HAP-1 (cell line): ENCODE results near the gene SLC38A5.

Experiments used
- DNase-seq, 2 experiments: peaks; one replicate each; pipeline ENCODE4 v3.0.0-alpha.2; 2016 to 2020; ENCODE audit warnings: low spot score in 2 of 2
- H3K27me3 ChIP-seq: fragments of 250-450 bp; sonication (Bioruptor Pico); 2 replicates; pipeline ENCODE4 v1.5.1; 2020; ENCODE audit warnings: low read depth, mild to moderate bottlenecking, moderate library complexity
- H3K36me3 ChIP-seq: fragments of 250-450 bp; sonication (Bioruptor Pico); replicated peaks from 2 replicates; pipeline ENCODE4 v1.5.1; 2020; ENCODE audit warnings: mild to moderate bottlenecking
- H3K4me1 ChIP-seq: fragments of 250-450 bp; sonication (Bioruptor Pico); 2 replicates; pipeline ENCODE4 v1.5.1; 2020; ENCODE audit warnings: mild to moderate bottlenecking
- H3K4me3 ChIP-seq: fragments of 250-450 bp; sonication (Bioruptor Pico); 2 replicates; pipeline ENCODE4 v1.5.1; 2020; ENCODE audit warnings: mild to moderate bottlenecking, moderate library complexity
- H3K9me3 ChIP-seq: fragments of 250-450 bp; sonication (Bioruptor Pico); 2 replicates; pipeline ENCODE4 v1.5.1; 2020; ENCODE audit warnings: mild to moderate bottlenecking, moderate library complexity
- in situ Hi-C: fragments of 300-500 bp; cut with MboI; formaldehyde crosslinking; loops from 3 replicates; pipeline ENCODE4 v1.14.3; 2020; ENCODE audit warnings: low sequenced_read_pairs, inconsistent platforms, mixed read lengths

The SLC38A5 gene

DNA sequence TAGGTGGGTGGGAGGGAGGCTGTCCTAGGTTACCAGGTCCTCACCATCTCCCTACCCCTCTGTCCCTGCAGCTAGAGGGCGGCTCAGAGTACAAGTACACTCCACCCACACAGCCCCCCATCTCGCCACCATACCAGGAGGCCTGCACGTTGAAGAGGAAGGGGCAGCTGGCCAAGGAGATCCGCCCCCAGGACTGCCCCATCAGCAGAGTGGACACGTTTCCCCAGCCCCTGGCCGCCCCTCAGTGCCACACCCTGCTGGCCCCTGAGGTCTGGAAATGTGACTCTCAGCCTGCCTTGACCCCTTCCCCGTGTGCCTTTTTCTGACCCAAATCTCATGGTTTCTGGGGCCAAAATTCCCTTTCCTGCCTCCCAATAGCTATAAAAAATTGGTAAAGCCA is 12.5 kb upstream of the SLC38A5 start:
- H3K4me3 ChIP-seq = no peak overlapping the region
- H3K9me3 ChIP-seq = no peaks in the 10 kb centered on the region
- no peaks in the 10 kb centered on the region for H3K27me3 ChIP-seq
- peaks cover under 1% of the 10 kb centered on the region; the same call in 1 of the 2 replicates for H3K4me1 ChIP-seq
- in situ Hi-C loops = loop anchor here (25.0 kb wide), 1 partner anchor 620 kb away; no protein-coding TSS in a partner anchor
- peaks cover 74% of the 10 kb centered on the region for H3K36me3 ChIP-seq
- no peak for DNase-seq

DNA sequence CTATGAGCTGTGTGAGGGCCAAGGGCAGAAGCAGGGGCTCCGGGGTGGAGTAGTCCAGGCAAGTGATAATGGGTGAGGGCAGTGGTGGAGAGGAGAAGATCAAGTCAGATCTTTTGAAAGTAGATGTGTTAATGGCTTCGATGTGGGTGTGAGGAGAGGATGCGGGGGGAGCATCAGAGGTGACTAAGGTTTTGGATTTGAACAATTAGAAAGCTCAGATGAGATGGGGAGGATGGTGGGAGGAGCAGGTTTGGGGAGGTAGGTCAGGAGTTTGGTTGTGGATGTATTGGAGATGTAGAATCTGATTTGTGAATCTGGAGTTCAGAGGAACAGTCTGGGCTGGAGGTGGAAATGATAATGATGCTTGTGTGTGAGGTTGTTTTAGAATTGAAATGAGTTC is 10.5 kb upstream of the SLC38A5 start:
- H3K9me3 ChIP-seq = no peaks in the 10 kb centered on the region
- in situ Hi-C loops = loop anchor here (25.0 kb wide), 1 partner anchor 618 kb away; no protein-coding TSS in a partner anchor
- H3K4me1 ChIP-seq = peaks cover 6% of the 10 kb centered on the region; the same call in 1 of the 2 replicates
- H3K27me3 ChIP-seq = no peaks in the 10 kb centered on the region
- no peak for DNase-seq
- no peak overlapping the region for H3K4me3 ChIP-seq
- peaks cover 65% of the 10 kb centered on the region for H3K36me3 ChIP-seq

DNA sequence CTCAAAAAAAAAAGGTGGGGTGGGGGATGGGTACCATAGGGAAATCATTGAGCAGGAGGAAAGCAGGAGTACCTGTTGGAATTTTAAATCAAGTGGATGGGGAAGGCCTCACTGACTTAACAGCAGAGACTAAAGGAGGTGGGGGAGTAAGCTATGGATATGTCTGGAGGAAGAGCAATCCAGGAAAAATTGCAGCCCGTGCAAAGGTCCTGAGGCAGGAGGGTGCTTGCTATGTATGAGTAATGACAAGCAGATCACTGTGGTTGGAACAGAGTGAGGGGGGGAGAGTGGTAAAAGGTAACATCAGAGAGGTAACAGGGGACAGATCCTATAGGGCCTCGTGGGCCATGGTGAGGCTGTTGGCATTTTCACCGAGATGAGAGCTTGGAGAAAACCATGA is 10.1 kb upstream of the SLC38A5 start:
- DNase-seq = no peak
- in situ Hi-C loops = loop anchor here (25.0 kb wide), 1 partner anchor 618 kb away; no protein-coding TSS in a partner anchor
- Histone ChIP-seq H3K27me3 (no peaks in the 10 kb centered on the region), H3K4me1 (peaks cover 6% of the 10 kb centered on the region), H3K9me3 (no peaks in the 10 kb centered on the region), H3K36me3 (peaks cover 60% of the 10 kb centered on the region), H3K4me3 (no peak overlapping the region)

DNA sequence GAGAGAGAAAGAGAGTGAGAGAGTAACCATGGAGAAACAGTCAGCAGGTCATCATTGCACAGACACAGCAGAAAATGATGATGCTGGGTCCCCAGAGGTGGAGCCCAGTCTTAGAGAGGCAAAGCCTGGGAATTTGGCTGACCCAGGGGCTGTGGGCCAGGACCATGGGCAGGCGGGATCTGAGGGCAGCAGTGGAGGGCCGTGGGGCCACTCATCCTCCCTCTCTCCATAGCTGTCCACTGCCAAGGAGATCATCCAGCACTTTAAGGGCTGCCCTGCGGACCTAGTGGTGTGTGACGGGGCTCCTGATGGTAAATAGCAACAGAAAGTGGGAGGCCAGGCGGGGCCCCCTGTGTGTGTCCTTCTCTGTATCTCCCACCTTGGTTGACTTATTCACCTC is 8.7 kb upstream of the SLC38A5 start:
- DNase-seq = no peak
- H3K36me3 ChIP-seq = peaks cover 47% of the 10 kb centered on the region
- no peaks in the 10 kb centered on the region for H3K27me3 ChIP-seq
- H3K9me3 ChIP-seq = no peaks in the 10 kb centered on the region
- H3K4me3 ChIP-seq = no peak overlapping the region
- peaks cover 15% of the 10 kb centered on the region for H3K4me1 ChIP-seq
- in situ Hi-C loops = loop anchor here (25.0 kb wide), 1 partner anchor 617 kb away; no protein-coding TSS in a partner anchor

DNA sequence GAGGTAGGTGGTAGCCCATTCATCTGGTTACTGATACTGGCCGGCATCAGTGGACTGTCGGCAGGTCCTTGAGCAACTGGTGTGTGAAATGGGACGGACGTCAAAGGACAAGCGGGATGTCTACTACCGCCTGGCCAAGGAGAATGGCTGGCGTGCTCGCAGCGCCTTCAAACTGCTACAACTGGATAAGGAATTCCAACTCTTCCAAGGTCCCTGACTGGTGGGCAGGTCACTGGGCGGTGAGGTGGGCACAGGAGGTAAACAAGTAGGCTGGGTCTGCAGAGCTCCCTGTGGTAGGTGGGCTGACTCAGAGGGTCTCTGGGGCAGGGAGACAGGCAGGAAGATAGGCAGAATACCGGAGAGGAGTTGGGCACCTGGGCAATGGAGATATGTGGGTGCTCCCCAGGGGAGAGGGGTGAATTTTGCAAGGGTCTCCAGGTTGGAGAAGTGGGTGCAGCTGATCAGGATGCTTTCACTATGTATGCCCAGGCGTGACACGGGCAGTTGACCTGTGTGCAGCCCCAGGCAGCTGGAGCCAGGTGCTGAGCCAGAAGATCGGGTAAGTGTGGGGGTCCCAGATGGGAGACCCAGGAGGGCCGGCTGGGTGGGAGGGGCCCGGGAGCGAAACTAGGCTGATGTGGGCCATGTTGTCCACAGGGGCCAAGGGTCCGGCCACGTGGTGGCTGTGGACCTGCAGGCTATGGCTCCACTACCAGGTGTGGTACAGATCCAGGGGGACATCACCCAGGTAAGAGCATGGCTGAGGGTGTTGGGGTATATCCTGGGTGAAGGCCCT is 8.1 kb upstream of the SLC38A5 start:
- DNase-seq = no peak
- Histone ChIP-seq H3K4me3 (no peak overlapping the region), H3K36me3 (peaks cover 41% of the 10 kb centered on the region), H3K27me3 (no peaks in the 10 kb centered on the region), H3K4me1 (peaks cover 17% of the 10 kb centered on the region), H3K9me3 (no peaks in the 10 kb centered on the region)
- in situ Hi-C loops = loop anchor here (25.0 kb wide), 1 partner anchor 616 kb away; no protein-coding TSS in a partner anchor

DNA sequence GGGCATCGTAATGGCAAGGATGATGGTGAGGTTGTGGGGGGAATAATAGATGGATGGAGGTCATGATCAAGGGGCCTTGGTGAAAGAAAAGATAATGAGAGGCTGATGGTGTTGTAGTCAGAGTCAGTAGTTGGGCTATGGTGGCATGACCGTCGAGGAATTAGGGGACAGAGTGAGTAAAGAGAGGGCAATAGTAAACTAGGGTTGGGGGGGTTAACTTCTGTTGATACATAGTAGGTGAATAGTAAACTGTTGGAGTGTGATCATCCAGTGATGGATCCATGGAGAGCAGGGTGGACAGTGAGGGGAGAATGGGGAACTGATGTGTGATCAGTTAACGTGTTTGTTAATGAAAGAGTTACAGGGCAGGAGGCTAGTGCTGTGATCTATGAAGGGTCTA is 6.9 kb upstream of the SLC38A5 start:
- Histone ChIP-seq H3K4me3 (peak overlapping the region; percentile 97), H3K36me3 (peaks cover 28% of the 10 kb centered on the region), H3K27me3 (no peaks in the 10 kb centered on the region), H3K4me1 (peaks cover 19% of the 10 kb centered on the region), H3K9me3 (no peaks in the 10 kb centered on the region)
- DNase-seq = no peak
- in situ Hi-C loops = loop anchor here (25.0 kb wide), 1 partner anchor 615 kb away; no protein-coding TSS in a partner anchor

DNA sequence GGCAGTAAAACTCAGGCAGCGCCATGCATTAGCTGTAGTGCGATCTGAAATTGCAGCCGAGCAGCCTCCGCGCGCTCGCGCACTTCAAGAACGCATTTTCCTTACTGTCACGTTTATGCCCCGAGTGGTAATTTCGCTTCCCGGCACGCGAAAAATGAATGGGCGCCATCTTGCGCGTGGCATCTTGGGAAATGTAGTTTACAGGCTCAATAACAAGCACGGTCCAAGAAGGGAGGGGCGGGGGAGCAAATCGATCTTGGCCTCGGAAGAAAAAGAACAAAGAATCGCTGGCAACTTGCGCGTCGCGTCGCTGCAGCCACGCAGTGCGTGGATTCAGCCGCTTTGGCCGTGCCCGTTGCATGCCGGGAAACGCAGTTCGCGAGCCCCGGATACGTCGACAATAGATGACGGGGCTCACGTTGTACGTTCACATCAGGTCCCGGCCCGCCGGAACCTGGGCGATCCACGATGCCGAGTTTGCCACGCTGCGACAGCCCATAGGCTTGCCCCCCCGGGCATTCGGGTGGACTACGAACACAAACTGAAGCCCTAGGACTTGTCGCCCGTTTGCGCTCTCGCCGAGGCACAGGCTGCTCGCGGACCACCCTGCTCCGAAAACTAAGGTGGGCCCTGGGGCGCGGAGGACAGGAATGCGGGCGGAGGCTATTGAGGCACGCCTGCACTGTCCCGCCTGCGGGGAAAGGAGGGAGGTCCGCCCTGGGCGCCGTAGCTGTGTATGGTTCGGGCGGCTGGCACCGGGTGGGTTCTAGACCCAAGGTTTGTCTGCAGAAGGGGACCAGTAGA is 5.9 kb upstream of the SLC38A5 start, which contains the start of gene FTSJ1:
FTSJ1 (plus strand) TSS at position 426 of the 804 bp plus-strand sequence. CDS start 1,849 bp downstream, outside the sequence.
- in situ Hi-C loops = loop anchor here (25.0 kb wide), 1 partner anchor 614 kb away; no protein-coding TSS in a partner anchor
- Histone ChIP-seq H3K27me3 (no peaks in the 10 kb centered on the region), H3K4me1 (peaks cover 19% of the 10 kb centered on the region), H3K4me3 (peak within 1 kb of the TSS; percentile 97), H3K9me3 (no peaks in the 10 kb centered on the region), H3K36me3 (peaks cover 19% of the 10 kb centered on the region)
- peak; percentile 92 to 95 for DNase-seq

DNA sequence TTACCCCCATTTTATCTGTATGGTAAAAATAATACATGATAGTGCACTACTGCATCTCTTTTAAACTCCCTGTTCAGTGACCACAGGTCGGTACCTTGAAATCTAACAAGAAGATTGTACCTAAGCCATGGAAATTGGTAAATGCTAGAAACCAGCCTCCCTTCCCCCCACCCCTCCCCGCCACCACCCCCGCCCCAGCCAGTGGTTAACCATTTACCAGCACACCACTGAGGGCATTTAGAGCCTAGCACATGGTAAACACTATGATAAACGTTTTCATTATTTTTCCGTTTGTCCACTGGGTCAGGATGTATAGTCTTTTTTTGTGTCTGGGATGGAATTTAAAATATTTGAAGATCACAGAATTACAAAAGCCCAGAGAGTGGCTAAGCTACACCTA is 5.2 kb upstream of the SLC38A5 start:
- H3K27me3 ChIP-seq = no peaks in the 10 kb centered on the region
- H3K36me3 ChIP-seq = peaks cover 15% of the 10 kb centered on the region
- peak overlapping the region; percentile 97 for H3K4me3 ChIP-seq
- H3K9me3 ChIP-seq = no peaks in the 10 kb centered on the region
- DNase-seq = peak in 1 of 2 experiments; percentile 34
- H3K4me1 ChIP-seq = peaks cover 19% of the 10 kb centered on the region
- in situ Hi-C loops = loop anchor here (25.0 kb wide), 1 partner anchor 613 kb away; no protein-coding TSS in a partner anchor

DNA sequence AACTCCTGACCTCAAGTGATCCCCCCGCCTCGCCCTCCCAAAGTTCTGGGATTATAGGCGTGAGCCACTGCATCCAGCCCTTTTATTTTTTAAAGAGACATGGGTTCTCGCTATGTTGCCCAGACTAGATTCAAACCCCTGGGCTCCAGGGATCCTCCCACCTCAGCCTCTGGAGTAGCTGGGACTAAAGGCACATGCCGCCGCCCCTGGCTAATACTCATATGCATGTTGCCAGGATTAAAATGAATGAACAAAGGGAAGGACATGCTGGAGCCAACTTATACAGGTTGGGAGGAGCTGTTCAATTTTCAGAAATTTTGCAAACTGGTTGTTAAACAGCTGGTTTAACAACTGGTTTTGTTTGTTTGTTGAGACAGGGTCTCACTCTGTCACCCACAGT is 4.5 kb upstream of the SLC38A5 start:
- Histone ChIP-seq H3K27me3 (no peaks in the 10 kb centered on the region), H3K4me3 (peak overlapping the region; percentile 97), H3K4me1 (peaks cover 19% of the 10 kb centered on the region), H3K36me3 (peaks cover 15% of the 10 kb centered on the region), H3K9me3 (no peaks in the 10 kb centered on the region)
- DNase-seq = peak; percentile 65 to 77
- in situ Hi-C loops = no loop called here

DNA sequence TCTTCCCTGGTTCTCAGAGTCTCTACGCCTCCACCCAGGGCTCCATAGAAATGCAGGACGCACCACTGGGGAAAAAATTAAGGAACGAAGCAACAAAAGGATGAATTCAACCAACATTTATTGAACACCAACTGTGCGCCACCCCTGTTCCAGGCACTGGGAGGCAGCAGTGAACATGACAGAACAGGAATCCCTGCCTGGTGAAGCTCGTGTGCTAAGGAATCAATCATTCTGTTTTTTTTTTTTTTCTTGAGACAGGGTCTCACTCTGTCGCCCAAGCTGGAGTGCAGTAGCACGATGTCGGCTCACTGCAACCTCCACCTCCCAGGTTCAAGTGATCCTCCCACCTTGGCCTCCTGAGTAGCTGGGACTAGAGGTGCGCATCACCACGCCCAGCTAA is 4.1 kb upstream of the SLC38A5 start:
- Histone ChIP-seq H3K4me3 (no peak overlapping the region), H3K9me3 (no peaks in the 10 kb centered on the region), H3K4me1 (peaks cover 19% of the 10 kb centered on the region), H3K36me3 (peaks cover 10% of the 10 kb centered on the region), H3K27me3 (no peaks in the 10 kb centered on the region)
- in situ Hi-C loops = no loop called here
- DNase-seq = peak; percentile 54 to 73

DNA sequence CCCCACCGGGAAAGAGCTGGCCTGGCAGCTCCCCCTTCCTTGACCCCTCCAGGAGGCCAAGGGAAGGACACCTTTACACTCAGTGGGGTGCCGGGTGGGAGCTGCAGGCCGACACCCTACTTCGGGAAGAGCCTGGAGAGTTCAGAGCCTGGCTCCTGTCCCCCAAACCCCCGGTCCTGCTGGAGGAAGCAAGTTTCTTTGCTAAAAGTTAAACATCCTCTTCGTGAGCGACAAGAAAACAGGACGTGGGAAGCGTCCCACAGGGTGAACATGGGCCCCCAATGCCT is 3.6 kb upstream of the SLC38A5 start:
- in situ Hi-C loops = no loop called here
- no peaks in the 10 kb centered on the region for H3K27me3 ChIP-seq
- no peaks in the 10 kb centered on the region for H3K9me3 ChIP-seq
- H3K36me3 ChIP-seq = peaks cover 5% of the 10 kb centered on the region
- DNase-seq = peak in 1 of 2 experiments; percentile 12
- no peak overlapping the region for H3K4me3 ChIP-seq
- H3K4me1 ChIP-seq = peaks cover 19% of the 10 kb centered on the region

DNA sequence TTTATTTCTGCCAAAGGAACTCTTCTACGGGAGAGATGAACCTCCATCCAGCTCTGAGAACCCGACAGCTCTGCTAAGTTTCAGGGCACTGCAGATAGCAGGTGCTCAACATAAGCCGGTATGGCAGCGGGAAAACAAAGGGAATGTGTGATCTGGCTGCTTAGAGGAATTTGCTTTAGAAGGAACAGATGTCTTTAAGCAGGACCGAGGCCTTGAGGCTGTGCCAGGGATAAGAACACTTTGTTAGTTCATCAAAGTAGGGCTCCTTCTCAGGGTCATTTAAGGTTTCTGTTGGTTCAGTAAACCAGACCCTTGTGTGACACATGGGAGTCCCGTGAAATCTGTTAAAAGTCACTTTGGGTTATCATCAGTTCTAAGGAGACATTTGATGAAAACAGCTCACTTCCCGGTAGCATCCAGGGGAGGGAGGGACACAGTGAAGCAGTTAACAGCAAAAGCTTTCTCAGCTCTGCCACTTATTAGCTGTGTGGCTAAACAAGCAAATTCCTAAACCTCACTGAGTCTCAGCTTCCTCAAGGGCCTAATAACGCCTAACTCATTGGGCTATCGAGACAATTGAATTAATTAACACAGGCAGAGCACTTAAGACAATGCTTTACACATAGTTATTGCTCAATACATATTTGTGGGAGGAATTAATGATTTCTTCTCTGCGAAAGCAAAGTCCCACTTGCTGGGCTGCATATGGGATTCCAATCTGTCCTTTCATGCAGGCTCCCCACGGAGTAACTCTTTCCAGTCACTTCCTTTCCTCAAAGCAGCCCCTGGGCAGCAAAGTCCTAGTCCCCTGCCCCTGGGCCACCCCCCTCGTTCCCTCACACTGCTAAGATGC is 3.0 kb upstream of the SLC38A5 start:
- Histone ChIP-seq H3K9me3 (no peaks in the 10 kb centered on the region), H3K4me3 (no peak overlapping the region), H3K4me1 (peaks cover 19% of the 10 kb centered on the region), H3K36me3 (peaks cover 4% of the 10 kb centered on the region), H3K27me3 (no peaks in the 10 kb centered on the region)
- in situ Hi-C loops = no loop called here
- DNase-seq = peak; percentile 32 to 48

DNA sequence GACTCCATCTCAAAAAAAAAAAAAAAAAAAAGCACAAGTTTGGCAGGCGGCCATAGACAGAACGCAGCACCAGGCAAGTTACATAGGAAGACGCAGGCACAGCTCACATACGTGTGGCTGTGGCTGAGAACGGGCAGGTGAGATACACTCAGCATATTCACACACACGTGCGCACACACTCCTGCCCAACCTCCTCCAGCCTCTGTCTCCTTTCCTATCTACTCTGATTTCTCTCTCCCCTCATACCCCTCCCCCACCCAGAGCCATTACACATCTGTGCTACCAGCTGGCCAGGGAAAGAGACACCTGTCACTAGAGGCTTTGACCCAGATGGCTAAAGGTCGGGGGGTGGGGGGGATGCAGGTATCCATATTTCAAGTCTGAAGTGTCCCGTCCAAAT is 2.2 kb upstream of the SLC38A5 start:
- H3K4me3 ChIP-seq = no peak overlapping the region

More for the DNA sequence above, 2.2 kb upstream of the SLC38A5 start:
- Histone ChIP-seq H3K27me3 (no peaks in the 10 kb centered on the region), H3K36me3 (peaks cover 4% of the 10 kb centered on the region; the same call in 1 of the 2 replicates), H3K4me1 (peaks cover 16% of the 10 kb centered on the region), H3K9me3 (no peaks in the 10 kb centered on the region)
- in situ Hi-C loops = no loop called here
- DNase-seq = peak in 1 of 2 experiments; percentile 7
